NOMO-1 (cell line): ENCODE data around the gene DHRS7.

Experiments used
- DNase-seq, 2 experiments: peaks; one replicate each; lab custom pipeline; 2025; ENCODE audit not compliant: unreplicated experiment in 2 of 2; lab: John Stamatoyannopoulos, UW

Gene DHRS7

GRCh38 chr14:60188115-60188514 lies 22.9 kb upstream of the DHRS7 start:
- peak in 1 of 2 experiments; percentile 21 for DNase-seq

DNA sequence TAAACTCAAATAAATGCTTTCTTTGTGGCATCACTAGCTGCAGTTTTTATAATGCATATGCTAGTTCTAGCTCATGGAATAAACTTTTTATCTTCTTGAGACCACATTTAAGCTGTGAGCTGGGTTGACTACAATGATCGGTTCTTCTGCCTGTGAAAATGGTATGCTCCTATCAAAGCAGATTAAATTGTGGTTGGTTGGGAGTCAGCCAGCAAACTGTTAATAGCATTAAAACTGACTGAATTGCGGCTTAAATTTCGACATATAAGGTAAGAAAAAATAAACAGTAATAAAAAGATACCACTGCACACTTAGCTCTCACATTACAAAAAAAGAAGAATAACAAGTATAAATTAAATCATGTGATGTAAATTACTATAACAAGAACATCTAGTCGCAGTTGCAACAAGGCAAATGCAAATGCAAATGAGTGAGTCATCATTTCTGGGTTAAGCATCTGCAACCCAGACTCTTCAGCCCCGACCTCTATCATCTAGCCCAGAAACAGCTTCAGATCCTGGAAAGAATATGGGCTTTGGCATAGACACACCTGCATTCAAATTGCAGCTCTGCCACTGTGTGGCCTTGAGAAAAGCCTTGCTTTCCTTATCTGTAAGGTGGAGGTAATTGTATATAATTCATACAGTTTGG lies 19.8 kb upstream of the DHRS7 start:
- no peak for DNase-seq

GRCh38 chr14:60184146-60184904 lies 19.1 kb upstream of the DHRS7 start:
- peak; percentile 48 to 71 for DNase-seq

DNA sequence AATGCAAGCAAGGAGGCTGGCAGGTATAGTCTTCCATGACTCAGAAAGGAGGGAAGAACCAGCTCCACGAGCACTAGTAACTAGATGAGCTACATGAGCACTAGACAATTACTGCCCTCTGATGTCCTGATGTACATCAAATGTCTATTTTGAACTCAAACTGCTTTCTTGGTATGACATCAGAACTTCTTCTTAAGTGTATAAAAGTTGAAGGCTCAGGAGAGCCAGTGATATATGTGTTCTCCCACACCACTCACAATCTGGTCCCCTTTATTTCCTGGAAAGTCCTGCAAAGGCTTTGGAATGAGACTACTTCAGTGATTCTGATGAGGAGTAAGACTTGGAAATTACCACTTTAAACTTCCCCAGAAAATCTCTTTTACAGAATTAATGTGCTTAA lies 18.5 kb upstream of the DHRS7 start:
- peak in 1 of 2 experiments; percentile 23 for DNase-seq

DNA sequence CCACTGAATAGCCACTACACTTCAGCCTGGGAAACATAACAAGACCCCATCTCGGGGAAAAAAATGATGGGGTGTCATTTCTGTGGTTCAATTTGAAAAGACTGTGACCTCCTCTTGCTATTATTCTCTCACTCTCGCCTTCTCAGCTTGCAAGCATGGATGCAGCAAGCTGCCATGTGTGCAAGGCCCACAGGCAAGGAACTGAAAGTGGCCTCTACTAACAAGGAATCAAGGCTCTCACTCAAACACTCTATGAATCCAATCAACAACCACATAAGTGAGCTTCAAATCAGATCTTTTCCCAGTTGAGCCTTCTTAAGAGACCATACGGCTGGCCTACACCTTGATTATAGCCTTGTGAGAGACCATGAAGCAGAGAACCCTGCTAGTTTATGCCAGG lies 17.9 kb upstream of the DHRS7 start:
- DNase-seq, result no peak

- DNase-seq, result no peak
These were observed 14.3 kb upstream of the DHRS7 start for GRCh38 chr14:60179431-60179869.

- no peak for DNase-seq
These were observed 13.6 kb upstream of the DHRS7 start for GRCh38 chr14:60178820-60179219.

DNA sequence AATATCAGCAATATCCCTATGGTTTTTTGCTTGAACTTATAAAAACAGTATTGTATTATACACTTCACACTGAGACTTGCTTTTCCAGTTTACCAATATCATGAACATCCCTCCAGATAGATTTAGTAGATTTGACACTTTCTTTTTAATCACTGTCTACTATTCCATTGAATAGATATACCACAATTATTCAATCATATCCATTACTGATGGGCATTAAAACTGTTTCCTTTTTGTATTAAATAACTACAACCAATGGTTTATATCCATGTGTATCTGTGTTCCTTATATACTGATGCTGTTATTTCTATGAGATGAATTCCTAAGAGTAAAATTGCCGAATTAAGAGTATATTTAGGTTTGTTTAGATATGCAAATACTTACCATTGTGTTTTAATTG lies 13.0 kb upstream of the DHRS7 start:
- DNase-seq, result no peak

DNA sequence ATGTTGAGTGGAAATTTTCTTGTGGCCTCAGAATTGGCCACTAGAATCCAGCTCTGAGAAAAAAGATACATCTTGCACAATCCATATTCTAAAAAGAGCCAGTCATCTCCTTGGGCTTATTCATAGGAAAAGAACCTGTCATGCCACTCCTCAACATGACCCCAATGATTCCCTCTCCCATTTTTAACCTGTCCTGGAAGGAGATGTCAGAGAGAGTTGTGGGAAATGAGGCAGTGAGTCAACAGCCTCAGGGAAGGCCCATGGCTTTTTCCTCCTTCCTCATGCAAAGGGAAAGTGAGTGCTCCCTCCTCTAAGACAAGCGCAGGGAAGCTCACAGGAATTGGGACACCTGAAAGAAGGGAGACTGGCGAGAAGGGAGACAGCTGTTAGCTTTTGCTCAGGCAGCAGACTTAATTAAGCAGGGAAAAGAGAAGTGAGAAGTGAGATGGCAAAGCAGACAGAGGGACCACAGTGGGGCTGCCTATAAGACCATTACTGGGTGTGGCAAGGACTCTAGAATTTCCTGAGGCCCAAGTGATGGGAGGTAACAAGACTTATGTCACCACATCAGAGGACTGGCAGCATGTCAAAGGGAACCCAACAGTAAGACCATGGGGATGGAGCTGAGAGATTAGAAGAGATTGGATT lies 10.2 kb upstream of the DHRS7 start:
- DNase-seq, result peak; percentile 49 to 64

DNA sequence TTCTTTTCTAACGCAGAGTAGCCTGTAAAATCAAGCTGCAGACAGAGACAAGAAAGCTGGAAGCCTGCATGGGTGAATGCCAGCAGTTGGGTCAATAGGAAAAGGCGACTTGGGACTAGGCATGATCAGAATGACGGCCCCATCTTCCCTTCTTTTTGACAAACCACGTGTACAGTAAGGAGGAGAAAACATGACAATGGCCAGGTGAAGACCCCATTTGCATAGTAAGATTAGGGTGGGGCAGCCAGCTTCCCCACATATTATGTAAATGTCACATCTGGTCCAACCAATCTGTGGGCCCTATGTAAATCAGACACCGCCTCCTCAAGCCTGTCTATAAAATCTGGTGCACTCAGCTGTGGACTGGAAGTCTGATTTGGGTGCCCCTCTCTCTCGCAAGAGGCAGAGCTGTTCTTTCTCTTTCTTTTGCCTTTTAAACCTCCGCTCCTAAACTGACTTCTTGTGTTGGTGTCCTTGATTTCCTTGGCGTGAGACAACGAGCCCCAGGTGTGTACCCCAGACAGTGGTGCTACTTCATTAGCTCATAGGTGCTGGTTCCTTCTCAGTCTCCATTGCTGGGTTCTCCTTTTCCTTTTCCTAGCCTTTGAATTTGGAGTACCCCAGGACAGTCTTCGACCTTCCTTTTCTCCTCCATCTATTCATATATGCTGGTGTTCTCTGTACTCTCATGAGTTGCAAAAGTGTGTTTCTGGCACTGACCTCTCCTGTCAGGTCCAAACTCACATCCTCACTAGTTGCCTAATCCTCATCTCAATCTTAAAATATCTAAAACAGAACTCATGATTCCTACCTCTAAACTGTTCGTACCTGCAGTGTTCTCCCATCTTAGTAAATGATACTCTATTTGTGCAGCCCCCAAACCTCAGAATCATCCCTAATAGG lies 9.4 kb upstream of the DHRS7 start:
- no peak for DNase-seq

GRCh38 chr14:60171690-60172089 lies 6.5 kb upstream of the DHRS7 start:
- DNase-seq, result no peak

- DNase-seq, result no peak
These were observed 5.8 kb upstream of the DHRS7 start for GRCh38 chr14:60170948-60171347.

GRCh38 chr14:60169722-60170121 lies 4.5 kb upstream of the DHRS7 start:
- no peak for DNase-seq

GRCh38 chr14:60166142-60166541 lies 944 bp upstream of the DHRS7 start:
- no peak for DNase-seq

DNA sequence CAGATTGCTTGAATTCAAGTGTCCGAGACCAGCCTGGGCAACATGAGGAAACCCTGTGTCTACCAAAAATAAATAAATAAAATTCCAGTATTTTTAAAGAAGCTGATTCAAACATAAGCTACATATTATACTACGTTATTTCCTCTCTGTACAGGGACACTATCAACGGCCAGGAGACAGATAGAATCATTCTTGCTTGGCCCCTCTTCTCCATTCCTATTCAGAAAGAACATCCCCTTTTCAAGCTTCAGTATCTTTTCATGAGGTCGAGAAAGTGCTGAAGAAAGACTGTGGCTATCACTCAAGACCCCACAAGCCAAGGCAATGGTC lies 314 bp upstream of the DHRS7 start:
- DNase-seq, result peak in 1 of 2 experiments; percentile 73

DNA sequence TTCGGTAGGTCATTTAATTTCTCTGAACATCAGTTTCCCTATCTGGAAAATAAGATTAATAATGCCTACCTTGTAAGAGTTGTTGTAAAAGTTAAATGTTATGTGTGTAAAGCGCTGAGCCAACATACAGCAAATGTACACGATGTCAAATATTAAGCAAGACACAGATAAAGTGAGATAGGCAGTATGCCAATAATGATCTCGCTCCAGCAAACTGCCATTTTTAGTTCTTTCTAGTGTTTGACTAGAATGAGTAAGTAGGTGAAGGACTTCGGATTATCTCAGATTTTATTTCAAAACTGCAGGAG lies 840 bp downstream of the DHRS7 start:
- DNase-seq, result peak; percentile 35 to 74

GRCh38 chr14:60163693-60164092 lies 1.5 kb downstream of the DHRS7 start:
- DNase-seq, result no peak

- DNase-seq, result peak in 1 of 2 experiments; percentile 33
These were observed 3.7 kb downstream of the DHRS7 start for GRCh38 chr14:60161196-60162107.

- DNase-seq, result no peak
These were observed 4.8 kb downstream of the DHRS7 start for GRCh38 chr14:60160422-60160821.

DNA sequence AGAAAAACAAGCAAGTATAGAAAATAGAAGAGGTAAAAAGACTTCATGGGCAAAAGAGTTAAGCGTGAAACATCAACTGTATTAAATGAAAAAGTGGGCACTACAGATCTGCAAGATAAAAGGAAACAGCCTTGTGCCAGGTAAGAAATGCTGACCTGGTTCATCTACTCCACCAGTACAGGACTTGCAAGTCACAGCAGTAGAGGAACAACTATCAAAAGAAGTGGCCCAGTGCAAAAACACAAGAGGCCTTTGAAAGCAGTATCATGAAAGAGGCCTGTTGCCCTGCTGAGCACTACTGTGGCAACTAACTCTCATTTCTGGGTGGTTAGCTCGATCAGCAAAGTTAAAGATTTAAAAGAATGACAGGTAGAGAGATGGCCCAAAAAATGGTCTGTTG lies 10.5 kb downstream of the DHRS7 start:
- no peak for DNase-seq
